Umbilical cord (tissue), 2 donors: ENCODE data around the gene CLEC16A. TPM values are rescaled to one million over a fixed set of nuclear protein-coding genes. Genes with fewer than 3 reads are reported as not detected.

Source experiments
- DNase-seq: peaks from one replicate; pipeline ENCODE4 v3.0.0-alpha.2; 2015; ENCODE audit warnings: low spot score
- total RNA-seq: library from RNA; depleted of rRNA; stranded (reverse); fragments of >200 nt; gene quantifications from one replicate; pipeline ENCODE4 v1.2.3, GENCODE V29; 2014; ENCODE audit warnings: low replicate concordance; ENCODE audit not compliant: insufficient read depth

CLEC16A gene
- total RNA-seq, 1 donor from 2014 or later, result 25.8 TPM

DNA sequence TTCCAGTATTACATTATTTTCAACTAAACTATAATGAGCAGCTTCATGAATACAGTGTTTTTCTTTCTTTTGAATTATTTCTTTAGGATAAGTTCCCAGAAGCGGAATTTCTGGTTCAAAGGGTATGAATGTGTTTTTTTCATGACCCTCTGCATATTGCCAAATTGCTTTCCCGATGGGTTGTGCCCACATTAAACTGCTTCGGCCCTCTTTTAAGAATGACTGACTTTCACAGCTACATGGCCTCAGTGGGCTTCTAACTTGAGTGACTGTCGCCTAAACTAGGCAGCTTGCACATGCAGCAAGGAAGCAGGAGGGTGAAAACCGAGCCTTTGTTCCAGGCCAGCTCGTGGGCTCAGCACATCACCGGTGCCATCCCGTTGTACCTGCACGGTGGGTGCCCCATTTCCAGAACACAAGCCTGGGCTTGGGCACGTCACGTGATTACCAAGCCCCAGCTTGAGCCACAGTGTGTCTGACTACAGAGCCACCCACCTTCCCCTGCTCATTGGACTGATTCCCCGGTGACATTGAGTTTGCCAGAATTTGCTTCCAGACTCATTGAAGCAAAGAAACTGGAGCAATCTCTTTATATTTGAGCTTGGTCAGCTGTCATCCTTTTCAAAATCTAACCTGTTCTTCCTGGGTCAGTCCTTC is 112.8 kb downstream of the CLEC16A start:
- DNase-seq, result no peak

DNA sequence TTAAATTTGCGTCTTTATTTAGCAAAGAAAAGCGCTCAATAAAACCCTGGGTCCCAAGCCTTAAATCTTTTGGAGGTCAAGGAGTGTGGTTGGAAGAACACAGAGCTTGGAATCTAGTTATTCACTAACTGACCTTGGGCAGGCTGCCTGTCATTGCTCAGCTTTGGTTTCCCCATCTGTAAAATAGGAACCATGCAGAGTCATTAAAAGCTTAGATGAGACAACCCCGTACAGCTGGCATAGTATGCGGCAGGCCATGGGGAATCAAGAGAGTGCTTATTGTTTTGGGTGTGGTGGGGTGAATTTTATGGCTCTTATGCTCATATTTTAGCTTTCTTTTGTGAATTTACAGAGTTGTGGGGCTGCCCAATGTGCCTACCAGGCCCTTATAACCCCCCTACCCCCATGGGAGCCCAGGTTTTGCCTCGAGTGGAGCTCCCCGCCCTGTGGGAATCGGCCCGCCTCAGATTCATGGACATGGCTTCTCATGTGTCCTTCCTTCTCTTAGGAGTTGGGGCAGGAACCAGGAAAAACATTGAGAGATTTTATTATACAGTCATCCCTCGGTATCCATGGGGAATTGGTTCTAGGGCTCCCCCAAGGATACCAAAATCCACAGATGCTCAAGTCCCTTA is 113.5 kb downstream of the CLEC16A start:
- DNase-seq, result no peak

DNA sequence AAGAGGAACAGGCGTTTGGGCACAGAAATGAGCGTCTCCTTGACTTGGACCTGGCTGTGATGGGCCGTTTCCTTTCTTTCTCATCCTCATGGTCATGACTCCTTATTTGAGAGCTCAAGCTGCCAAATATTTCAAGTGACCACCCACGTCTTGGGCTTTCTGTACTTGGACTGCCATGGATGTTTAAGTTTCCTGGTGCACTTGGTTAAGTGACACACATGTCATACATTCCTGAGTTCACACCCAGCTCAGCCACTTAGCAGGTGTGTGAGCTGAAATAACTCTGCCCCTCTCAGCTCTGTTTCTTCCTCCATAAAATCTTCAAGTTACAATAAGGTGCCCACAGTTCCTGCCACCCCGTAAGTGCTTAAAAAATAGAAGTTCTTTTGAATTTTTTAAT is 114.5 kb downstream of the CLEC16A start:
- DNase-seq, result no peak

DNA sequence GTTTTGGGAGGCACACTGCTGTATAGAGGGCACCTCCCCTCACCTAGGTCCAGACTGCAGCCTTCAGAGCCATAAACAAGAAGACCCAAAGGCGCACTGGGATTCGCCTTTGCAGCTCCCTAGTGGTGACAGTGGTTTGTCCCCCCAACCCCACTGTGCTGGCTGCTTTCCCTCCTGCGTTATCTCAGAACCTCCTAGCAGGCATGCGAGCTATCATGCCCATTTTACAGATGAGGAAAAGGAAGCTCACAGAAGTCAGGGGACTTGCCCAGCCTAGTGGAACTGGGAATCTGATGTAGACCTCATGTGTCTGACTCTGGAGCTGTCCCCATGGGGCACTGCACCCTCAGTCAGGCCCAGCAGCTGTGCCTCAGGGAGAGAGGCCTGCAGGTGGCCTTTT is 115.2 kb downstream of the CLEC16A start:
- no peak for DNase-seq

DNA sequence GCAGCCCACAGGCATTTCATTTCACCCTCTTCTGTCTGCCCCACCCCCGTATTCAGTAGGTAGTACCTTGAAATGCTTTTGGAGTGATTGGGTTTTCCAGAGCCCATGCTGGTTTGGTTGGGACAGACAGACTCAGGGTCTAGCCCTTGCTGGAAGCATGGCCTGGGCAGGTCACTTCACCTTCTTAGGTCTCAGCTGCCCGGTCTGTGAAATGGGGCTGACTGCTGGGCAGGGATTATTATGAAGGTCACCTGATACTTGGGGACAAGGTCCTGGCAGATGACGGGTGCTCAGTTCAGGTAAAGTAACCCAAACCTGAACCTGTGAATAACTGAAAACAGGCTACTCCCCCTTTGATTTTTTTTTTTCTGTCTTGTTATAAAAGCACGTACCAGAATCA is 116.0 kb downstream of the CLEC16A start:
- no peak for DNase-seq

DNA sequence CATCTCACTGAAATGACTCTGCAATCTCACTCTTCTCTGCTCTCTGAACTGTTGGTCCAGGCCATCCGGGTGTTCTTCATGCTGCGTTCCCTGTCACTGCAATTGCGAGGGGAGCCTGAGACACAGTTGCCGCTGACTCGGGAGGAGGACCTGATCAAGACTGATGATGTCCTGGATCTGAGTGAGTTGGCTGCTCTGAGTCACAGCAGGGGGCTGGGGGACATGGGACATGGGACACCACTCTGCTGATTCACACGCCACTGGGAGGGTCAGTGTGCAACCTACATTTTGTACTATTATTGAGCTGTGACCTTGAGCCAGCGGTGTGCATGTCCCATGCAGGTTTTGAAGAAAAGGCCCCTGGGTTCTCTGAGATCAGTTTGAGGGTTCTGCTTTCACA is 116.5 kb downstream of the CLEC16A start:
- no peak for DNase-seq

DNA sequence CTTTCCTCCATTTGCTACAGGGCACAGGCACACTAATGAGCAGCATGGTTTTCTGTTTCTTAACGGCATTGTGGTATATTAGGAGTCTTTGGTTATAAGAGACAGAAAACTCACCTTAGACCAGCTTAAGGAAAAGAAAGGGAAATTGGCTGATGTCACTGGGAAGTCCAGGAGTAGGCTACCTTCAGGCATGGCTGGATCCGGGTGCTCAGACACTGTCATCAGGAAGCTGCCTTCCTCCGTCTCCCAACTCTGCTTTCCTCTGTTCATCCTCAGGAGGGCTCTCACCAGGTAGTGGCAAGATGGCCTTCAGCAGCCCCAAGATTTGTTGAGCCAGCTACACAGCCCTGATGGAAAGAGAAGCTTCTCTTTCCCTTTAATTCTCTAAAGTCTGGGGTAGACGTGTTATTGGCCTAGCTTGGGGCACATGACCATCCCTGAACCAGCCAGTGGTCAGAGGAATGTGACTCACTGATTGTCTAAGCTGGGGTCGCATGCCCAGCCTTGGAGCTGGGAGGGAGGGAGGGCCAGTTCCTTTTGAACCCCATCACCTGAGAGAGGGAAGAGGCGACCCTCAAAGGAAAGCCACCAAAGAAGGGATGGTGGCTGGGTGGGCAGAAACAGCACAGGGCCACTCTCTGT is 117.4 kb downstream of the CLEC16A start:
- DNase-seq, result no peak

DNA sequence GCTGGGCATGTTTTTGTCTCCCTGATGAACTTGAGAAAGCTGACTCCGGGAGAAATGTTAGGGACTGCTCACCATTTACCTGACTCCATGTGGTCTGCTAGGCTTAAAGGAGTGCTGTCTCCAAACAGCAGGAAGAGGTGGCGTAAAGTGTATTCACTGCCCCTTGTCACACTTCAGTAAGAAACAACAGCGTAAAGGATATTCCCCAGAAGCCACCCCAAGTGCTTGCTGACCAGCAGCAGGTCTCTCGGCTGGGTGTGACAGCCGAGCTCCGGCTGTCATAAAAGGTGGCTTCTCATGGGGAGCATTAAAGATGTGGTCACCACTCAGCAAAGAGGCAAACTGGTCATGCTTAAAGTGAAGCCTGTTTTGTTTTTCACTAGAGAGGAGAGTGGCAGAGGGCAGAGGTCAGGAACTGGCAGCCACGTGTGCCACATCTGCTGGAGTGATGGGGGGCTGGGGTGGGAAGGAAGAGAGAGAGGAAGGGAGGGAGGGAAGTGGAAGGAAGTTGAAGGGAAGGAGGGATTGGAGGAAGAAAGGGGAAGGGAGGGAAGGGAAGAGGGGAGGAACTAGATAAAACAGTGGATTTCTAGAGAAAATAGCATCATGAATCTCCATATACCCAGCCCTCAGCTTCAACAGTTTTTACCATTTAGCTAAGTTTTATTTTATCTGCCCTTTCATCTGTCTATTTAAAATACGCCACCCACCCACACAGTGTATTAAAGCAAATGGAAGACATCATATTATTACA is 119.3 kb downstream of the CLEC16A start:
- DNase-seq, result no peak

DNA sequence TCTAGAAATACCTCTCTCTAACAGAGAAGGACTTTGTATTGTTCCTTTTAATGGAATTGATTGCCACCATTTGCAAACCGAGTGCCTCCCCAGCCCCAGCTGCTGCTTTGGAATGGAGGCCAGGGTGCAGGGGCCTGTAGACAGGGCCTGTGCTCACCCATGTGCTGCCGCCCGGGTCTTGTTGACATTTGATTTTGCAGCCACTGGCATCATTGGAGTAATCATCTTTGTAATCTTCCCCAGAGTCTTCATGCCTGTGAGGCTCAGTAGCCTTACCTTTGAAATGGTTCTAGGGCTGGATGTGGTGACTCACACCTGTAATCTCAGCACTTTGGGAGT is 119.8 kb downstream of the CLEC16A start:
- no peak for DNase-seq

DNA sequence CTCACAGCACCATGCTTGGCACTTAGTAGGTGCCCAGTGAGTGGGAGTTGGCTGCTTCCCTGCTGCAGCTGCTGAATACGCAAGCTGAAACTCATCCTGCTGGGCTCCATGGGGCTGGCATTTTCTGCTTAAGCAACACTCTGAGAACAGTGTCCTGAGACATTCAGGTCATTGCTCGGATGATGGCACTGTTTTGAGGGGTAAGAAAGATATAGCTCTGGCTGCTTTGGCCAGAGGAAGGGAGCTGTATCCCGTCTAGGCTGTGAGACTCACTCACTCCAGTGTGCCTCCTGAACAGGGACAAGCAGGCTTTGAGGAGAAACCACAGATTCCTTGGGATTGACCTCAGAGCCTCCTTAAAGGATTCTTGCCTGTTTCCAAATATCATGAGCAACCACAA is 120.5 kb downstream of the CLEC16A start:
- no peak for DNase-seq

DNA sequence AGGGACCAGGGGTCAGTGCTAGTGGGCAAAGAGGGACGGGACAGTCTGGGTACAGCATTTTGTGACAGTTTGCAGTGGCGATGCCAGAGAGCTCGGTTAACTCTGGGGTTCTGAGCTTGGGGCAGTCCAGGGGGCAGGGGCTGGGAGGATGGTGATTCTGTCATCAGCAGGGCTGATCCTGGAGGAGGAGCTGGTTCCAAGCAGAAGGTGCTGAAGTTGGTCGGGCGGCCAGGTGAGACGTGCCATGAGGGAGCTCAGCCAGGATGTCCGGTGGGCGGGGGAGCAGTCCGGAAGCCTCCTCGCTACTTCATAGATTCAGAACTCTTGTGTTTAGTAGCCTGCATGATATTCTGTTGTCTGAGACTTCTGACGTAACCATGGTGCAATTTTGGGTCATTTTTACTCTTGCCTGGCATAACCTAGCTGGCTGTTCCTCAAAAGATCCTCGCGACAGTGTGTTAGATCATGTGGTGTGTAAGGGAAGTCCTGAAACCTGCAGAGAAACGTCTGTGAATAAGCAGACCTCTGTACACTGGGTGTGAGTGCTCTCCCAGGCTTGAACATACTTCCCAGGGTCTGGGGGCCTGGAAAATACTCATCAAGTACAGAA is 122.0 kb downstream of the CLEC16A start:
- DNase-seq, result no peak

DNA sequence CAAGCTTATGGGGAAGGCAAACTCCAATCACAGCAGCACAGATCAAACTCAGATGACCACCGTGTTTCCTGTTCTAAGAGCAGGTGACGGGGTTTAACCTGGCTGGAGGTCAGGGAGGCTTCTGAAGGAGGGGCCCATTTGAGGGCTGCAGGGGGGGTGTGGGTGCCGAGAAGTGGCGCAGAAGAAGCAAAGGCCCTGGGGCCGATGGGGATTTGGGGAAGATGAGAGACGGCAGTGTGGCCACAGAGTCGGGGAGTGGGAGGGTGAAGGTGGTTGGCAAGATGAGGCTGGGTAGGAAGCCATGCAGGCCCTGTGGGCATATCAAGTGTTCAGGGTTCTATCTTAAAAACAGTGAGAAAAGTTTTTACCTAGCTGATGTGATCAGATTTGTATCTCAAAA is 122.9 kb downstream of the CLEC16A start:
- DNase-seq, result no peak

DNA sequence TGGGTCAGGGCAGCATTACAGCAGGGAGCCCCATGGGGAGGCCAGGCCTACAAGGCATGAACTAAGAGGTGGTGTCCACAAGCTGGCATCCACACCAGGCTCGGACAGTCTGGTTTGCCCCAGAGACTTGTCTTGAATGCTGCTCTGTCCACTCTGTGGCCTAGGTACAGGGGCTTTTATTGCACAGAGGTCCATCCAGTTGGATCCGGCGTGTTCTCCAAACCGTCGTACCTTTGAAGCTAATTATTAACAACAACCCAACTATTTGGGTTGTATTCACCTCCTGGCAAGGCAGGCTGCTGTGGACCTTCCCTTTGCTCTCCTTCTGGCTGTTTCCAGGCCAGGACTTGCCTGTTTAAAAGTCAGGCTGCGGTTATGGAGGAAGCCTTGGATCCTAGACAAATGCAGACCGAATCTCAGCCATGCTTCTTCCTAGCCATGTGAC is 123.4 kb downstream of the CLEC16A start:
- no peak for DNase-seq

DNA sequence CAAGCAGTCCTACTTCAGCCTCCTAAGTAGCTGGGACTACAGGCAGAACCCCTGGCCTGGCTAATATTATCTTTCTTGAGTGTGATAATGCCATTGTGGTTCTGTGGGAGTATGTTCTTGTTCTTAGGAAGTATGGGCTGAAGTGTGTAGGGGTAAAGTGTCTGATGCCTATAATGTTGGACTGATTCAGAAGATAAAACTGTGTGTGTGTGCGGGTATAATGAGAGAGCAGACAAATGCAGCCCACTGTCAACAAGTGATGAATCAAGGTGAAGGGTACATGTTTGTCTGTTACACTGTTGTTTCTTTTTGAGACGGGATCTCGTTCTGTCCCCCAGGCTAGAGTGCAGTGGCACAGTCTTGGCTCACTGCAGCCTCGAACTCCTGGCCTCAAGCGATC is 127.5 kb downstream of the CLEC16A start:
- DNase-seq, result no peak

DNA sequence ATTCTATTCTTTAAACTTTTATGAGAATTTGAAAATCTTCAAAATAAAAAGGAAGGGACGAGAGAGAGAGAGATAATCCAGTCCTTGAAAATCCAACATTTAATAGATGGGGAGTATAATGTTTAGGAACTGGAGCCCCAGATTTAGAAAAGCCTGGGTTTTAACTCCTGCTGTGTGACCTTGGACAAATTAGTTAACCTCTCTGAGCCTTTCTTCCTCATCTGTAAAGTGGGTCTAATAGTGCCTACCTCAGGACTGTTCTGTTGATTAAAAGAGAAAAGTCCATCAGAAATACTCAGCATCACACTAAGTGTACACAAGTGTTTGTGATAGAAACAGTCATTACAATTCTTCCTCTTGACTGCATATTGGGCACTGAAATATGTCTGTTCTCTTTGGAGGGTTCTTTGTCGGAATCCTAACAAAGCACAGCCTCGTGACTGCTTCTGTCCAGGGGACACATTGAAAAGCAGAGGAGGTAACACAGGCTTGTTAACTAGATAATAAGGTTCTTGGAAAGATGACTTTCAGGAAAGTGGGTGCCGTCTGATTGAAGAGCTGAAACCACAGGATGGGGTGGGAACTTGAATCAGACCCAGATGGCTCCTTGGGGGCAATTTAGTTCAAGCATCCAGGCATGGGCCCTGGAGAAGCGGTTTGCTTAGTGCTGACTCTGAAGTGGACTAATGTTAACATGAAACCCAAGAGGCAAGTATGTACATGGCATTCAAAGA is 128.2 kb downstream of the CLEC16A start:
- no peak for DNase-seq

DNA sequence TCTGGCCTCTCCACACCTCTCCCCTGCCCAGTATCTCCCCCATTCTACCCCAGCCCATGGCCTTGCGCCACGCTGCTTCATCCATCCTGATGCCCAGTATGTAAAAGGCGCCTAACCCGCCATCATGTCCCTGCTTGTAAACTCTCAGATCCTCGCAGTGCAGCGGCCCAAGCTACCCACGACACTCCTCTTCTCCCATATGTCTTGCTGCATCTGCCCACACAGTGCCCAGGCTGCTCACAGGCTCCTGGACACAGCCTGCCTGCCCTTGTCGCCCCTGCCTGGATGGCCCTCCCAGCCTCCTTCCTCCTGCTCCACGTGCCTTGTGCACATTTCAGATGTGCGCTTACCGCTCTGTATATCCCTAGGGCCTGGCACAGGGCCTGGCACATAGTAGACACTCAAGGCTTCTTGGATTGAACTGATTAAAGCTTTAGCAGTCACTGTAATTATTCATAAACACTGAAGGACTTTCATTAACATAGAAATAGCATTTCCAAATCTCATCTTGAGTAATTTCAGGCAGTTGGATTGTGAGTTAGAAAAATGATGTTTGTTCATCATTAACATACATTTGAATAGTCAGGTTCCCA is 129.1 kb downstream of the CLEC16A start:
- no peak for DNase-seq

DNA sequence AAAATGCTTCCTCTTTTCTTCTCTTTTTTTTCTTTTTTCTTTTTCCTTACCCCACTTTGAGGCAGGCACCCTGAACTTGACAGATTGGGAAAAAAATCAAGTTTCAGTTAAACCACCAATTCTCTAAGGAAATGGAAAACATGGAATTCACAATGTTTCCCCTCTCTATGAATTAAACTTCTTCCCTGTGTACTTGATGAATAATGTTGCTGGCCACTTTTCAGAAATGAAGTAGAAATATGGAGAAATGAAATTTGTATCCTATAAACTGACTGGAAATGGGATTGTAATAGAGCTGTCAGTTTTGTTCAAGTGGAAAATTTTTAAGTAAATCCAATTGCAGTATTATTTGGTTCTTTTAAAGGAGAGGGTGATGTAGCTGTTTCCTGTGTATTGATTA is 129.8 kb downstream of the CLEC16A start:
- DNase-seq, result no peak

DNA sequence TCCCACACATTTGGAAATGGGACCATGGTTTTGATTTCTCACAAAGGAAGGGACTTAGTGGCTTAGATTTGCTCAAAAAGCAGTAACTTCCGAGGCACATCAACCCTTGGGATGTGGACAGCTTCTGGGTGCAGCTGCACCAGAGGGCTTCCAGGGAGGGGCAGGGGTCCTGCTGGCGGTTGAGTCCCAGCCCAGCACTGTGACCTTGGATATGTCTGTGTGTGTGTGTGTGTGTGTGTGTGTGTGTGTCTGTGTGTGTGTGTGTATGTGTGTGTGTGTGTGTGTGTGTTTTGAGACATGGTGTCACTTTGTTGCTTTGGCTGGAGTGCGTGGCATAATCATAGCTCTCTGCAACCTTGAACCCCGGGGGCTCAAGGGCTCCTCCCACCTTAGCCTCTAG is 130.8 kb downstream of the CLEC16A start:
- no peak for DNase-seq

DNA sequence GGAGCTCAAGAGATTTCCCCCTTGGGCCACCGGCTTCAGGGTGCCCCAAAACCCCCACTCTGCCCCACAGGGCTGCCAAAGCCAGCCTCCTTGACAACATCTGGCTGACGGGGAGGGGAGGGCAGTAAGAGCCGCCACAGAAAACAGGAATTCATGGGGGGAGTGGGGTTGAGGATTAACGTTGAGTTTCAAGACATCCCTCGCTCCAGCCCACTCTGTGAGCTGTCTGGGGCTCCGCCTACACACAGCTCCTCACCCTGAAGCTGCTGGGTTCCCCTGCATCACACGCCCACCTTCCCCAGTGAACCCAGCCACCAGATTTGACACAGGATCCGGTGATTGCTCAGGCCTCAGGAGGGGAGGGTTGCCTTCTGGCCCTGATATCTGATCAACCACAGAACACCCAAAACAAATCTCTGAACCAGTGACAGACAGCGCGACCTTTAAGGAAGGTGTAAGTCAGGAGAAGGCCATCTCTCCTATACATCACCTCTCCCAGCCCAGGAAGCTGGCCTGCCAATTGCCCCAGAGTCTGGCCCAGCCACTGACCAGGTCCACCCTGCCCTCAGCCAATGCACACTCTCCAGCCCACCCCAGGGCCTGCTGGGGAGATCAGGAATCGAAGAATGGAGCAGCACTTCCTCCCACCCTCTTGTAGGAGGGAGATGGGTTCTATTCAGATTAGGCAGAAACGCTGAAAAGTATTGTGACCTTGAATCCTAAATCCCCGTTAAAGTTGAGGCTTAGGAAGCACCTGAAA is 132.1 kb downstream of the CLEC16A start:
- DNase-seq, result peak; percentile 83

DNA sequence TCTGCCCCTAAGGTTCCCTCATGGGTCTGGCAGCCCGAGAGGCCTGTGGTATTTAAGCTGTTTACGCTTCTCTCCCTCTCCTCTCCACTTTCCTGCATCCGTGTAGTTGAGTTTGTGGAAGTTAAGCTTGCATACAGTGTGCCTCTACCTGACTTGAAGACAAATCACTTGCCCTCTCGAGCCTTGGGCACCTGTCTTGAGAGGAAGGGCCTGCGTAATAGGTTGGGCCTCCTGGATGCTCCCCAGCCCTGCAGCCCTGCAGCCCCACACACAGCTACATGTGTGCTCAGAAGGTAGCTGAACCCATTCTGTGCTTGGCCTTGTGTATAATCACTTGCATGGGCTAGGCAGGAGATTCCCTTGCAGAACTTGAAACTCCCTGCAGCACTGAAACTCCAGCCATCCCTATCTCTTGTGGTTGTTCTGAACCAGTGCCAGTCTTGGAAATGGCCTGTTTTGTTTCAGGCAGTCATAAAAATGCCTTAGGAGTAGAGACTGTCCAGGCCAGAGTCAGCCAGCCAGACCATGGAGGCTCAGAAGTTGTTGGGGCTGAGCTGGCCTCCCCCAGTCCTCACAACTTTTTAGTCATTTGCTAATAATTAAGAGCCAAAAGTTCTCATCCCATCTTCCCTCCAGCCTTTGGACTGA is 134.6 kb downstream of the CLEC16A start:
- DNase-seq, result peak; percentile 98
